H1 (cell line): Measurements from ENCODE around the gene TP63. TPM values are rescaled to one million over a fixed set of nuclear protein-coding genes. Genes with fewer than 3 reads are reported as not detected.

Experiments
- CTCF ChIA-PET: fragments of 300-600 bp; sonication (Branson Sonifier 250); formaldehyde crosslinking; loops from one replicate; lab custom pipeline; 2021; ENCODE audit not compliant: partially characterized antibody; lab: Charles Lee
- POLR2A ChIA-PET: fragments of 300-600 bp; sonication (Branson Sonifier 250); formaldehyde crosslinking; loops from one replicate; lab custom pipeline; 2021; ENCODE audit warnings: inconsistent platforms; ENCODE audit not compliant: partially characterized antibody; lab: Charles Lee
- DNase-seq, 2 experiments: peaks; one replicate each; pipeline versions ENCODE4 v3.0.0 to v3.0.0-alpha.2; 2010 to 2022; ENCODE audit warnings: low spot score in 2 of 2, low read depth in 1 of 2, mixed read lengths in 1 of 2
- FAIRE-seq: peaks from 2 replicates; lab custom pipeline; 2011; peaks lifted over from hg19 to GRCh38; lab: Jason Lieb, UNC
- H2AFZ ChIP-seq: 2 replicates; pipeline ENCODE4 v1.8.1; 2012; ENCODE audit warnings: low read length, inconsistent platforms
- H2AK5ac ChIP-seq: 2 replicates; pipeline ENCODE4 v1.6.1; 2013; ENCODE audit warnings: low read depth, low read length
- H2BK120ac ChIP-seq: replicated peaks from 2 replicates; pipeline ENCODE3; 2013; ENCODE audit warnings: low read depth, low read length, inconsistent platforms
- H2BK12ac ChIP-seq: 2 replicates; pipeline ENCODE4 v1.6.1; 2013; ENCODE audit warnings: low read depth, low read length
- H2BK15ac ChIP-seq: 2 replicates; pipeline ENCODE4 v1.6.1; 2013; ENCODE audit warnings: low read length
- H2BK20ac ChIP-seq: 2 replicates; pipeline ENCODE4 v1.6.1; 2013; ENCODE audit warnings: low read length
- H2BK5ac ChIP-seq: 2 replicates; pipeline ENCODE4 v1.6.1; 2013; ENCODE audit warnings: low read depth, low read length
- H3K14ac ChIP-seq: 2 replicates; pipeline ENCODE4 v1.6.1; 2013; ENCODE audit warnings: inconsistent platforms; ENCODE audit not compliant: insufficient read length
- H3K18ac ChIP-seq: 2 replicates; pipeline ENCODE4 v1.6.1; 2013; ENCODE audit warnings: low read length; ENCODE audit errors: extremely low read depth
- H3K23ac ChIP-seq: 2 replicates; pipeline ENCODE4 v1.6.1; 2013; ENCODE audit warnings: inconsistent platforms; ENCODE audit not compliant: insufficient read length
- H3K23me2 ChIP-seq: 2 replicates; pipeline ENCODE4 v1.6.1; 2013; ENCODE audit warnings: low read depth, low read length
- H3K27ac ChIP-seq: 2 replicates; pipeline ENCODE4 v1.6.1; 2011; ENCODE audit warnings: low read depth, low read length, inconsistent platforms
- H3K27me3 ChIP-seq, 4 experiments: replicated peaks in 1 of 4; 1 replicate in 1 of 4; 2 replicates in 3 of 4; pipeline versions ENCODE4 v1.6.1 to v1.8.1; 2011 to 2013; ENCODE audit warnings: low read length in 3 of 4, mild to moderate bottlenecking in 3 of 4, inconsistent platforms in 2 of 4, mixed read lengths in 2 of 4, moderate library complexity in 1 of 4; ENCODE audit not compliant: control insufficient read depth in 3 of 4, insufficient read depth in 3 of 4; ENCODE audit errors: extremely low read depth in 1 of 4
- H3K36me3 ChIP-seq, 4 experiments: 2 replicates each; pipeline versions ENCODE4 v1.6.1 to v1.8.1; 2011 to 2013; ENCODE audit warnings: mild to moderate bottlenecking in 4 of 4, low read length in 3 of 4, moderate library complexity in 2 of 4, control low read depth in 1 of 4, inconsistent platforms in 1 of 4; ENCODE audit not compliant: insufficient read depth in 4 of 4, control insufficient read depth in 2 of 4
- H3K4ac ChIP-seq: replicated peaks from 2 replicates; pipeline ENCODE3; 2013; ENCODE audit warnings: low read length, low read depth, mixed read lengths, inconsistent platforms; ENCODE audit not compliant: insufficient read length
- H3K4me1 ChIP-seq, 4 experiments: replicated peaks in 1 of 4; 1 replicate in 1 of 4; 2 replicates in 3 of 4; pipeline versions ENCODE4 v1.6.1 to v1.8.1; 2011 to 2013; ENCODE audit warnings: low read length in 3 of 4, inconsistent platforms in 2 of 4, mixed read lengths in 1 of 4; ENCODE audit not compliant: insufficient read depth in 4 of 4, control insufficient read depth in 3 of 4
- H3K4me2 ChIP-seq, 2 experiments: 2 replicates each; pipeline versions ENCODE4 v1.6.1 to v1.8.1; 2011 to 2013; ENCODE audit warnings: low read depth in 2 of 2, low read length in 2 of 2, control low read depth in 1 of 2, inconsistent platforms in 1 of 2, mild to moderate bottlenecking in 1 of 2; ENCODE audit not compliant: insufficient read depth in 1 of 2
- H3K4me3 ChIP-seq, 4 experiments: fragments of 200-600, 300-600 bp in 1 of 4; sonication (generic), shearing (Covaris generic), sonication (Bioruptor Twin) in 1 of 4; 2 replicates each; pipeline versions ENCODE4 v1.5.1 to v1.8.1; 2011 to 2016; ENCODE audit warnings: low read length in 4 of 4, low read depth in 3 of 4, control low read depth in 2 of 4, inconsistent platforms in 2 of 4, mild to moderate bottlenecking in 2 of 4, mixed read lengths in 1 of 4, moderate library complexity in 1 of 4; ENCODE audit not compliant: insufficient read depth in 2 of 4; ENCODE audit errors: extremely low read depth in 1 of 4
- H3K56ac ChIP-seq: replicated peaks from 2 replicates; pipeline ENCODE3; 2013; ENCODE audit warnings: low read depth, mild to moderate bottlenecking, mixed read lengths, low read length, inconsistent platforms; ENCODE audit not compliant: insufficient read length
- H3K79me1 ChIP-seq: 2 replicates; pipeline ENCODE4 v1.6.1; 2013; ENCODE audit warnings: low read depth, low read length, control low read depth
- H3K79me2 ChIP-seq, 2 experiments: 2 replicates each; pipeline versions ENCODE4 v1.6.1 to v1.8.1; 2012 to 2013; ENCODE audit warnings: low read length in 2 of 2, mild to moderate bottlenecking in 2 of 2, inconsistent platforms in 1 of 2; ENCODE audit not compliant: insufficient read depth in 2 of 2, control insufficient read depth in 1 of 2
- H3K9ac ChIP-seq, 4 experiments: replicated peaks in 1 of 4; 1 replicate in 1 of 4; 2 replicates in 3 of 4; pipeline versions ENCODE4 v1.6.1 to v1.8.1; 2011 to 2013; ENCODE audit warnings: low read depth in 3 of 4, low read length in 3 of 4, control low read depth in 2 of 4, mild to moderate bottlenecking in 2 of 4, moderate library complexity in 2 of 4, inconsistent platforms in 1 of 4; ENCODE audit errors: extremely low read depth in 1 of 4
- H3K9me3 ChIP-seq, 2 experiments: 2 replicates each; pipeline versions ENCODE4 v1.6.1 to v1.8.1; 2012 to 2013; ENCODE audit warnings: mild to moderate bottlenecking in 2 of 2, moderate library complexity in 2 of 2, control low read depth in 1 of 2, inconsistent platforms in 1 of 2, low read depth in 1 of 2, low read length in 1 of 2, mixed read lengths in 1 of 2; ENCODE audit not compliant: insufficient read depth in 2 of 2
- H4K20me1 ChIP-seq, 2 experiments: replicated peaks in 1 of 2; 2 replicates each; pipeline versions ENCODE3 to v1.8.1; 2011 to 2013; ENCODE audit warnings: inconsistent platforms in 2 of 2, low read length in 2 of 2, mild to moderate bottlenecking in 1 of 2; ENCODE audit not compliant: insufficient read depth in 2 of 2, control insufficient read depth in 1 of 2
- H4K5ac ChIP-seq: 2 replicates; pipeline ENCODE4 v1.6.1; 2013; ENCODE audit warnings: low read length, low read depth, mixed read lengths, inconsistent platforms; ENCODE audit not compliant: insufficient read length
- H4K8ac ChIP-seq: 2 replicates; pipeline ENCODE4 v1.8.0; 2013; ENCODE audit warnings: mild to moderate bottlenecking, moderate library complexity, low read length, inconsistent platforms; ENCODE audit not compliant: insufficient read depth; ENCODE audit errors: extremely low read depth
- H4K91ac ChIP-seq: replicated peaks from 2 replicates; pipeline ENCODE3; 2013; ENCODE audit warnings: low read length, mixed read lengths, inconsistent platforms; ENCODE audit not compliant: insufficient read length
- BRCA1 ChIP-seq: IDR thresholded peaks from 2 replicates; pipeline ENCODE4 v1.6.1; 2012; ENCODE audit warnings: low read depth, low read length, improper control_type of control experiment
- EP300 ChIP-seq, 2 experiments: IDR thresholded peaks; 1 replicate in 1 of 2; 2 replicates in 1 of 2; pipeline ENCODE4 v1.6.1; 2011 to 2012; ENCODE audit warnings: low read depth in 2 of 2, low read length in 2 of 2, mild to moderate bottlenecking in 2 of 2, borderline replicate concordance in 1 of 2, inconsistent platforms in 1 of 2, moderate library complexity in 1 of 2
- FOSL1 ChIP-seq: IDR thresholded peaks from 2 replicates; pipeline ENCODE4 v1.6.1; 2011; ENCODE audit warnings: mild to moderate bottlenecking, low read depth, low read length, moderate library complexity; ENCODE audit not compliant: insufficient read depth
- GABPA ChIP-seq: IDR thresholded peaks from 2 replicates; pipeline ENCODE4 v1.6.1; 2011; ENCODE audit warnings: mild to moderate bottlenecking, low read length, moderate library complexity, borderline replicate concordance; ENCODE audit not compliant: insufficient read depth
- GTF2F1 ChIP-seq: IDR thresholded peaks from 2 replicates; pipeline ENCODE4 v1.6.1; 2012; ENCODE audit warnings: low read depth, low read length, improper control_type of control experiment, borderline replicate concordance
- HDAC2 ChIP-seq, 2 experiments: fragments of 300-600 bp in 1 of 2; sonication (generic) in 1 of 2; IDR thresholded peaks; 2 replicates each; pipeline ENCODE4 v1.6.1; 2011 to 2012; ENCODE audit warnings: low read depth in 2 of 2, low read length in 2 of 2, mild to moderate bottlenecking in 2 of 2, moderate library complexity in 2 of 2, borderline replicate concordance in 1 of 2, inconsistent platforms in 1 of 2
- HDAC6 ChIP-seq: IDR thresholded peaks from one replicate; pipeline ENCODE4 v1.7.1; 2012; ENCODE audit warnings: low read depth, mild to moderate bottlenecking, inconsistent platforms, low read length, moderate library complexity
- JUN ChIP-seq: IDR thresholded peaks from 2 replicates; pipeline ENCODE4 v1.6.1; 2011; ENCODE audit warnings: low read depth, mild to moderate bottlenecking, improper control_type of control experiment, low read length
- POLR2AphosphoS5 ChIP-seq: IDR thresholded peaks from 2 replicates; pipeline ENCODE4 v1.6.1; 2011; ENCODE audit warnings: low read depth, low read length
- RNF2 ChIP-seq: fragments of 200-900, 300-1000 bp; sonication (generic); IDR thresholded peaks from 2 replicates; pipeline ENCODE4 v1.7.1; 2016; ENCODE audit warnings: borderline replicate concordance, low read depth, mild to moderate bottlenecking, antibody characterized with exemption, low read length; ENCODE audit not compliant: poor library complexity, severe bottlenecking; ENCODE audit errors: missing control alignments
- TAF1 ChIP-seq: IDR thresholded peaks from 2 replicates; pipeline ENCODE4 v1.6.1; 2011; ENCODE audit warnings: mild to moderate bottlenecking, low read depth, low read length
- TCF12 ChIP-seq: IDR thresholded peaks from 2 replicates; pipeline ENCODE4 v1.6.1; 2011; ENCODE audit warnings: low read depth, mild to moderate bottlenecking, low read length
- TEAD4 ChIP-seq: IDR thresholded peaks from 2 replicates; pipeline ENCODE4 v1.6.1; 2012; ENCODE audit warnings: low read depth, low read length, inconsistent platforms, mixed read lengths
- WGBS, 2 experiments: shearing (Covaris generic) in 1 of 2; methylation state at CpG; one replicate each; pipeline versions ENCODE4 v1.1.6 to v1.1.7; 2013 to 2015; ENCODE audit warnings: low lambda C conversion rate in 2 of 2, mixed read lengths in 2 of 2, inconsistent platforms in 1 of 2, low coverage in 1 of 2, missing lambda C conversion rate in 1 of 2; ENCODE audit not compliant: insufficient replicate concordance in 2 of 2, insufficient coverage in 1 of 2, insufficient read length in 1 of 2; ENCODE audit errors: extremely low coverage in 1 of 2, missing lambda C conversion rate in 1 of 2; 5-methylcytosine and 5-hydroxymethylcytosine counted together
- polyA plus RNA-seq, 7 experiments: library from polyadenylated mRNA; depleted of rRNA in 3 of 7; stranded (reverse) in 5 of 7; unstranded in 2 of 7; fragments of >200 nt in 5 of 7; fragments of 200-250 nt in 2 of 7; gene quantifications; 1 replicate in 5 of 7; 2 replicates in 1 of 7; 4 replicates in 1 of 7; pipeline versions ENCODE4 v1.2.1 to v1.2.3, GENCODE V29; 2011 to 2013; ENCODE audit warnings: missing spikeins in 2 of 7, mixed read lengths in 2 of 7
- total RNA-seq: library from RNA; stranded (reverse); fragmentation: NEBNext Ultra II Directional; extraction: Animal tissue kit (Norgen Biotek cat#: 25700); gene quantifications from 2 replicates; pipeline ENCODE4 v1.2.1, GENCODE V29; 2021
- TF ChIP-seq, protein P1 (sequence below): IDR thresholded peaks from 2 replicates; pipeline ENCODE4 v1.6.1; 2012; ENCODE audit warnings: inconsistent platforms

Gene TP63
- total and polyA plus RNA-seq, 2 of the 8 experiments (the other 6 are each of a cell fraction or from before 2014, with no cell fraction given) = not detected

GRCh38 chr3:189809583-189809982 lies 178.4 kb downstream of the TP63 start:
- DNase-seq (no peak), FAIRE-seq (no peak)
- no peak overlapping the region for H2BK12ac ChIP-seq
- H2AK5ac ChIP-seq = no peak overlapping the region
- H2BK5ac ChIP-seq = no peak overlapping the region
- H3K18ac ChIP-seq = no peak overlapping the region
- no peak overlapping the region for H2BK15ac ChIP-seq
- no peaks in the 10 kb centered on the region for H3K79me1 ChIP-seq
- H2BK120ac ChIP-seq = no peak overlapping the region
- no peaks in the 10 kb centered on the region for H3K79me2 ChIP-seq
- no peak overlapping the region for H2BK20ac ChIP-seq
- H3K4me2 ChIP-seq = no peak overlapping the region
- CTCF ChIA-PET = interaction anchor here (1.4 kb wide), 1 partner anchor 23 kb away, joined by 3 read pairs; no protein-coding TSS in a partner anchor
- H3K27ac ChIP-seq = no peak overlapping the region
- no peak overlapping the region for H3K14ac ChIP-seq
- H3K9me3 ChIP-seq = no peaks in the 10 kb centered on the region
- no peak overlapping the region for H3K23ac ChIP-seq
- H3K9ac ChIP-seq = no peak overlapping the region
- no peaks in the 10 kb centered on the region for H3K23me2 ChIP-seq
- 88% methylated on average over 1 of the region's 1 CpG; no CpG with 5 or more reads in 1 of the 2 experiments for WGBS, 2 experiments
- H3K56ac ChIP-seq = no peak overlapping the region
- H3K27me3 ChIP-seq = no peaks in the 10 kb centered on the region; a peak in 1 of 7 replicates
- POLR2A ChIA-PET = no interaction called here
- no peak overlapping the region for H4K91ac ChIP-seq
- H4K8ac ChIP-seq = no peak overlapping the region
- H3K4me3 ChIP-seq = no peak overlapping the region
- H2AFZ ChIP-seq = no peak overlapping the region
- H3K36me3 ChIP-seq = no peaks in the 10 kb centered on the region
- H3K4ac ChIP-seq = no peak overlapping the region
- no peaks in the 10 kb centered on the region for H4K20me1 ChIP-seq
- H3K4me1 ChIP-seq = peaks cover 5 to 21% (median 14%) of the 10 kb centered on the region in 4 experiments; a peak in 6 of 7 replicates
- no peak overlapping the region for H4K5ac ChIP-seq
- TF ChIP-seq EP300 (IDR thresholded peaks at IDR 0.05; ENCODE audit: borderline replicate concordance in 1 of 2, low read depth in 2 of 2, low read length in 2 of 2) (no peak), HDAC6 (no peak), TAF1 (no peak), POLR2AphosphoS5 (no peak), TCF12 (no peak), HDAC2 (IDR thresholded peaks at IDR 0.05; ENCODE audit: borderline replicate concordance in 1 of 2, low read depth in 2 of 2, low read length in 2 of 2) (no peak), GTF2F1 (no peak), RNF2 (no peak), TEAD4 (no peak), GABPA (no peak), BRCA1 (no peak), FOSL1 (no peak), JUN (no peak)
- TF ChIP-seq, protein P1, sequence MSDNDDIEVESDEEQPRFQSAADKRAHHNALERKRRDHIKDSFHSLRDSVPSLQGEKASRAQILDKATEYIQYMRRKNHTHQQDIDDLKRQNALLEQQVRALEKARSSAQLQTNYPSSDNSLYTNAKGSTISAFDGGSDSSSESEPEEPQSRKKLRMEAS = no peak
